GM19240 (cell line): Measurements from ENCODE around the gene RAB11FIP5.

Source experiments
- DNase-seq: peaks from one replicate; pipeline ENCODE4 v3.0.0; 2011; ENCODE audit warnings: low spot score; ENCODE audit not compliant: insufficient read length

Gene RAB11FIP5

DNA sequence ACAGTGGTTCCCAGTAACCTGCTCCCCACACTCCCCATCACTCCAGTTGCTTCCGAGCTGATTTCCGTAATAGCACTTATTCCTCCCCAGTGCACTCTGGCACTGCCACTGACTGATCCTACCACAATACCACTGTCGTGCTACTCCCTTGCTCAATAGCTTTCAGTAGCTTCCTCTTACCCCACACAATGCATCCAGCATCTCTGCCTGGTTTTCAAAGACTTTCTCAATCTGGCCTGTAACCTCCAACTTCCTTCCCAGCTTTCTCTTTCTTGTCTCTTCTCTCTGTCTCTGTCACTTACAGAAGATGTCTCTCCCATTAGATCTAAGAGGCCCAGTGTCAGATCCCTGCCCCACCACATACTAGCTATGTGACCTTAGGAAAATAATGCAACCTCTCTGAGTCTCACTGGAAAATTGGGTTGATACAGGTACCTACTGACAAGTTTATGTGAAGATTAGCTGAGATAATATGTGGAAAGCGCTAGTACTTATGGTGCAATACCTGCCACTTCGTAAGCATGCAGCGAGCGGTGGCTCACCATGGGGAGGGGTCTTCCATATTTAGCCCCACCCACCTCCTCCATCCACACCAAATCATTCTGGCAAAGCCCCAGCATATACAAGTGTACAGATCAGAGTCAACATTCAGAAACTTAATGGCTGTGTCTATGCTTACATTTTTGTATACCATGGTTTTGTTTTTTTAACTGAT, 77.9 kb downstream of the RAB11FIP5 start:
- no peak for DNase-seq

DNA sequence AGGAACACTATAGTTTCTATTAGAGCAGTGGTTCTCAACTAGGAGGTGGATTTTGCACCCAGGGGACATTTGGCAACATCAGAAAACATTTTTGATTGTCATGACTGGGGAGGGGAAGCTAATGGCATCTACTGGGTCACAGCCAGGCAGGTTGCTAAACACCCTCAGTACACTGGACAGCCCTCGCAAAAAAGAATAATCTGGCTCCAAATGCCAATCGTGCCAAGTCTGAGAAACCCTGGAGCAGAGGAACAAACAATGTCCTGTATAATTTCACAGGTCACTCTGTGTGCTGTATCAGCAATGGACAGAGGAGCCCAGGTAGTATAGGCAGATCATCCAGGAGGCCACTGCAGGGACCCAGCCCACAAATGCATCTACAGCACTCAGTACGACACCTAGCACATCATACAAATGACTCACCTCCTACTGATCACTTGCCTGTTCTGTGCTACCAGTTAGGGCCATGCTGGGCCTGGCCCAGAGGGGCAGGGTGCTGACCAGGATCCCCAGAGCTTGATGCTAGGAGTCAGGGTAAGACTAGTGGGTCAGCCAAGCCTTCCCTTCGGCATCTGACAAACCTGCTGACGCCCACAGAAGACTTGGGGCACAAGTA, 78.9 kb downstream of the RAB11FIP5 start:
- no peak for DNase-seq

DNA sequence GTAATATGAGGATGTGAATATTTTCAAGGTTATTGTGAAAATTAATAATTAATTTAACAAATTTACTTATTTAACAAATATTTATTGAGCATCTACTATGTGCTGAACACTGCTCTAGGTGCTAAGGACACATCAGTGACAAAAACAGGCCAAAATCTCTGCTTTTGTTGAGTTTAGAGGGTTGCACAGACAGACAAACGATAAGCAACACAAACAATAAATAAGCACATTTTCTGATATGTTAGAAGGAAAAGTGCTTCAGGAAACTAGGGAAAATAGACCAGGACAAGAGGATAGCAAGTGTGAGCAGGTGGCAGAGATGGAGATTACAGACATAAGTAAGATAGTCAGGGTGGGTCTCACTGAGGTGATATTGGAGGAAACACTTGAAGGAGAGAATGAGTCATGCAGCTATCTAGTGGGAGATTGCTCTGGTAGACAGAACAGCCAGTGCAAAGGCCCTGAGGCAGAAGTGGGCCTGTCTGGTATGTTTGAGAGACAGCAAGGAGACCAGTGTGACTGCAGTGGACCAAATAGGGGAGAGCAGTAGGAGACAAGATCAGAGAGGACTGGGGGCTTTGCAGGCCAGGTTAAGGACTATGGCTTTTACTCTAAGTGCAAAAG, 79.5 kb downstream of the RAB11FIP5 start:
- DNase-seq = no peak

DNA sequence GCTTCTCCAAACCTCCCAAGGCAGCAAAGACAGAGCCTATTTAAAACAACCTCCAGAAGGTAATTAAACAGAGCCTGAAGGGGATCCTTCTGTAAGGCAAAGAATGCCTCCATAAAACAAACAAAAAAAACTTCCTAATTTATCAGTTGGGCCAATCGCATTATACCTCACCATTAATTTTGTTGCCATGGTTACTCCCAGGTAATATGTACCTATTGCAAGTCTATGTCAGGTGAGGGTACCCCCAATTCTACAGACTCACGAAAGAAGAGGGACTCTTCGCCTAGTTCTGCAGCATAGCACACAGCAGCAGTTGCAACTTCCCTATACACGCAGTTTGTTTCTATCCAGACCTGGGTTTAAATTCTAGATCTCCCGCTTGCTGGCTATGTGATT, 80.0 kb downstream of the RAB11FIP5 start:
- DNase-seq = no peak

DNA sequence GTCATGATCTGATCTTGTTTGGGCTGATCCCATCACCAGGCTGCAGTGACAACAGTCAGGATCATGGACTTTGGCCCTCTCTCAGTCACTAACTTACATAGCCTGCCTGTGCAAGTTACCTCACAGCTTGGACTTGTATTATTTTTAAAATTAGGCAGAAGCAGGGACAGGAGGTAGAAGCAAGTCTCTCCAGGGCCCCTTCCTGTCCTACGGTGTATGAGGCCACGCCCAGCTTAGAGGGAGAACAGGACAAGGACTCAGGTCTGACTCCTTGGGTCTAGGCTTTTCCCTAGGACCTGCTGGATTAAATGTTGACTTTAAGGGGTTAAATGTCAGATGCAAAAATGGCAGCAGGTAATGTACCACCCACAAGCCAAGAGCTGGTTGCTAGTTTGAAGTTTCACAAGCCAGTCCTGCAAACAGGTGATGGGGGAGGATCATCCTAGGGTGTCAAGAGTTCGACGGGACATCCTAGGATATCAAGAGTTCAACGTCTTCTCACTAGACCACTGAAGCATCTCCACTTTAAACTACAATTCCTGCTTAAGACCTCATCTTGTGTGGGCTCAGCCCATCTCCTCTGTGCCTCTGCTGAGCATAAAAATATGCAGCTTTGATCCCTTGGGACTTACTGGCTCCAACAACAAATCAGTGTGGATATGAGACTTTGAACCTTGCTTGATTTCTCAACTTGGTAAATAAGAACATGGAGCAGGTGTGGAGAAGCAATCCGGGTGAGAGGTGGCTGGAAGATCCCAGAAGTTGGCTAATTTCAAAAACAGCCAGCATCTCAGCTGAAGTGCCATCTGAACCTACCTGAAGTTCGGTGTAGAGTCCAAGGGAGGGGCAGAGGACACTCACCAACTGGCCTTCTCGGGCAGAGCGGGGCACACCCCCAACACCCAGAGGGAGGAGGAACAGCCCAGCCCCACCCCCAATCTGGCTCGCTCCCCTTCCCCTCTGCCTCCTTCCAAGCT, 80.7 kb downstream of the RAB11FIP5 start:
- DNase-seq = no peak

DNA sequence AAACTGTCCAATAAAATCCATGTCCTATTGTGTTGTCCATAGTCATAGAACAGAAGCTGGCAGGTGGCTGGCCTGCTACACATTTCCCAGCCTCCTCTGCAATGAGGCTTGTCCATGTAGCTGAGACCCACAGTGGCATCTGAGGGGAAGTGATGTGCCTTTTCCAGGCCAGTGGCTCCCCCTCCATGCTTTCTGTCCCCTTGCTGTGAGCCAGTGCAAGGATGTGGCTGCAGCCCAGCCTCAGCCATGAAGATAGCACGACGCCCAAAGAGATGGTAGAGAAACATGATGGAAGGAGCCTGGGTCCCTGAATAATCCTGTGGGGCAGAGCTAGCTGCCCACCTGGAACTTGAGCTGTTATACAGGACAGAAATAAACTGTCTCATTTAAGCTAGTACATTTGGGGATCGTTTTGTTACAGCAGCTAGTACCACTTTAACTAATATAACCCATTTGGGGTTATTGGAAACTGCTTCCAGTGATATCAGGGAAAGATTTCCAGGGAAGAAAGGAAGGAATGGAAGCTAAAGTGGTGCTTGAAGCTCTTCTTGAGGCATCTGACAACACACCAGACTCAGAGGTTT, 81.6 kb downstream of the RAB11FIP5 start:
- DNase-seq = no peak

DNA sequence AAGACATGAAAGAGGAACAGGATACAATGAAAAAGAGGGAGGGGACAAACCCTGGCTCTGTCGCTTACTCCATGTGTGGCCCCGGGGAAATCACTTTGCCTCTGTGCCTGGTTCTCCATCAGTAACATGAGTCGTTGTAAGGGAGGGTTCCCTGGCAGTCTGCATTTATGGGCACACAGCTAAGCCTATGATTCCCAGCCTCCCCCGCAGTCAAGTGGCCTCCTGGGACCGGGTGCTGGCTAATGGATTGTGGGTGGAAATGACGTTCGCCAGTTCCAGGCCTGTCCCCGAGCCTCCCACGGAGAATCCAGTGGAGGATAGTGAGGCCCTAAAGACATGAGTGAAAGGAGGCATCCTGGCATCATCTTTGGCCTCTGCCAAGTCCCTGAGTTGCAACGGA, 83.9 kb downstream of the RAB11FIP5 start:
- DNase-seq = no peak

DNA sequence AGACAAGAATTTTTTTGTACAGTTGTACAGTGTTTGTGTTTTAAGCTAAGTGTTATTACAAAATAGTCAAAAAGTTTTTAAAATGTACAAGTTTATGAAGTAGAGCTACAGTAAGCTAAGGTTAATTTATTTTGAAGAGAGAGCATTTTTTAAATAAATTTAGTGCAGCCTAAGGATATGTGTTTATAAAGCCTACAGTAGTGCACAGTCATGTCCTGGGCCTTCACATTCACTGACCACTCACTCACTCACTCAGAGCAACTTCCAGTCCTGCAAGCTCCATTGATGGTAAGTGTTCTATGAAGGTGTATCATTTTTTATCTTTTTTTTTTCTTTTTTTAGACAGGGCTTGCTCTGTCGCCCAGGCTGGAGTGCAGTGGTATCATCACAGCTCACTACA, 85.4 kb downstream of the RAB11FIP5 start:
- no peak for DNase-seq

DNA sequence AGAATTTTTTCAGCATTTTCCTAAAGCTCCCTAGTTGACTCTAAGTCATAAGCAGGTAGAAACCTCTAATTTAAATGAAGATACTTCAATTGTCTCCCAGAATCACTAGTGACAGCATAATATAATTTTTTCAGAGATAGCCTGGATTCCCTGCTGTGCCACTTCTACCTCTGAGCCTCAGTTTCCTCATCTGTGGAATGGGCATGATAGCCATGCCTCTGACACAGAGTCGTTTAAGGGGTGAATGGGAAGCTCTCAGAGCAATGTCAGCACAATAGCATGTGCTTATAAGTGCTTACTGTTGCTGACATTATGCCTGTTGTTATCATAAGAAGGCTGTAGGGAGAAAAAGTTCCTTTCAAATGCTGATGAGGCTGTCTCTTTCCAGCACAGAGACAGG, 89.3 kb downstream of the RAB11FIP5 start:
- DNase-seq = no peak
